CD4-positive, alpha-beta T cell treated with Interleukin-10 for 1 hour (primary cell): Measurements from ENCODE around the gene NGDN.
"Not testable (repeated sequence)": the region's sequence is repeated elsewhere in the genome, so short reads cannot be mapped to it uniquely, and the experiment has no call there.

Experiments used
- DNase-seq: peaks from one replicate; pipeline ENCODE4 v3.0.0-alpha.2; 2020

NGDN gene

GRCh38 chr14:23469127-23469905 is at the start of gene NGDN:
NGDN (plus strand) TSS chr14:23469703; CDS start chr14:23469716, 13 bp downstream.
- peak; percentile 99 for DNase-seq

GRCh38 chr14:23421594-23421993 is 47.9 kb upstream of the NGDN start:
- DNase-seq: no peak

GRCh38 chr14:23423657-23424056 is 45.8 kb upstream of the NGDN start:
- DNase-seq: no peak

GRCh38 chr14:23425169-23425568 is 44.3 kb upstream of the NGDN start:
- no peak for DNase-seq

- DNase-seq: not testable (repeated sequence)
These were observed 43.7 kb upstream of the NGDN start for GRCh38 chr14:23425798-23426197.

- DNase-seq: no peak
These were observed 40.6 kb upstream of the NGDN start for GRCh38 chr14:23428686-23429495.

- no peak for DNase-seq
These were observed 39.3 kb upstream of the NGDN start for GRCh38 chr14:23430016-23430722.

- no peak for DNase-seq
These were observed 38.8 kb upstream of the NGDN start for GRCh38 chr14:23430723-23431085.

GRCh38 chr14:23431486-23431885 is 38.0 kb upstream of the NGDN start:
- no peak for DNase-seq

- no peak for DNase-seq
These were observed 37.2 kb upstream of the NGDN start for GRCh38 chr14:23432102-23432925.

GRCh38 chr14:23432946-23433345 is 36.6 kb upstream of the NGDN start:
- no peak for DNase-seq

GRCh38 chr14:23433457-23433856 is 36.0 kb upstream of the NGDN start:
- DNase-seq: no peak

GRCh38 chr14:23434488-23435222 is 34.8 kb upstream of the NGDN start:
- DNase-seq: no peak

- DNase-seq: no peak
These were observed 33.8 kb upstream of the NGDN start, which contains the start of gene MYH7 for GRCh38 chr14:23435543-23436326. MYH7 (minus strand) TSS chr14:23435660; CDS start chr14:23433732, 1,928 bp downstream.

GRCh38 chr14:23436327-23437132 is 33.0 kb upstream of the NGDN start:
- DNase-seq: no peak

- no peak for DNase-seq
These were observed 32.1 kb upstream of the NGDN start for GRCh38 chr14:23437133-23438100.

- DNase-seq: no peak
These were observed 31.2 kb upstream of the NGDN start for GRCh38 chr14:23438101-23438971.
